Keratinocyte (primary cell): Measurements from ENCODE around the gene MPP4.

ENCODE experiments used
- CTCF ChIP-seq, 3 experiments: IDR thresholded peaks in 1 of 3; conservative IDR thresholded peaks in 1 of 3; optimal IDR thresholded peaks in 1 of 3; 2 replicates in 2 of 3; 3 replicates in 1 of 3; pipeline versions ENCODE3 to v1.5.1; 2011; ENCODE audit warnings: low read length in 3 of 3, mild to moderate bottlenecking in 3 of 3, moderate library complexity in 2 of 3, control low read depth in 1 of 3, inconsistent platforms in 1 of 3; ENCODE audit not compliant: insufficient read depth in 2 of 3; ENCODE audit errors: extremely low read depth in 1 of 3
- EZH2 ChIP-seq: IDR thresholded peaks from one replicate; pipeline ENCODE4 v1.6.1; 2012; ENCODE audit warnings: inconsistent platforms, mild to moderate bottlenecking, low read length, moderate library complexity

- TF ChIP-seq CTCF (optimal IDR thresholded peaks at IDR 0.05 in 1 of 3, IDR thresholded peaks at IDR 0.05 in 1 of 3, conservative IDR thresholded peaks at IDR 0.05 in 1 of 3; ENCODE audit: extremely low read depth in 1 of 3, insufficient read depth in 2 of 3, low read length in 3 of 3): peak; percentile 52 to 73 (median 53)
- no peak for TF ChIP-seq EZH2
Observed at GRCh38 chr2:201680743-201681142, 17.7 kb downstream of the MPP4 start.
